ENCODE measurements around the gene NAP1L3.

The NAP1L3 gene

DNA sequence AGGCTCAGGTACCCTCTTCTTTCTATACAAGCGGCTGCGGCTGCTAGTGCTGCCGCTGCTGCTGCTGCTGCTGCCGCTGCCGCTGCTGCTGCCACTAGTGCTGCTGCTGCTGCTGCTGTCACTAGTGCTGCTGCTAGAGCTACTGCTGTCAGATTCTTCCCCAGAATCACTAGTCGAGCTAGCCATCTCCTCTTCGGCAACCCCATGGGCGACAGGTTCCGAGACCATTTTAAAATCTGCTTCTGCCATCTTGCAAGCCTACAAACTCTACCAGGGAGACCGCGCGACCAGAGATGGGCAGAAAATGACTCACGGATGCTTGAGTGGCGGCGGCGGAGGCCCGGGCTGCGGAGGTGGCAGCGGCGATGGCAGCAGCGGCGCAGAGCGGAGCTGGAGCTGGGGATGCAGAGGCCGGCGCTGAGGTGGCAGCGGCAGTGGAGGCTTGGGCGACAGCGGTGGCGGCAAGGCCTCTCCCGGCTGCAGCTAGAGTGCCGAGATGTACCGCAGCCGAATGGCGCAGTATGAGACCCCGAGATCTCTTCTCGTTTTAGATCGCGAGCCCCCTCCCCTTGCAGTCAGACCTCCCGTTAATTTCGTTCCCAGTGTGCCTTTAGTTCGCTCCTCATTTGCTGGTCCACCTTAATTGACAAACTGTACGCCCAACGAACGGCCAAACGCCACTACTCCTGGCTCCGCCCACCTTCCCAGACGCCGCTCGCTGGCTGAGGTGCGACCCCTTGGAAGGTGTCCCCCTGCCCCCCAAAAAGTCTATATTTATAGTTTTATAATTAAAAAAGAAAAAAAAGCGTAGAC lies at the start of gene NAP1L3:
NAP1L3 (minus strand) TSS at position 523 of the 813 bp plus-strand sequence; CDS start at position 249, 274 bp downstream.
- H3K27ac ChIP-seq = peak within 1 kb of the TSS in 11 of 21 experiments; percentile 6 to 76 (median 49)
- peak within 1 kb of the TSS; percentile 25 to 55 (median 35) for H3K4me3 ChIP-seq

- H3K4me3 ChIP-seq = no peak overlapping the region
- no peak overlapping the region for H3K27ac ChIP-seq
These were observed 37.7 kb upstream of the NAP1L3 start for GRCh38 chrX:93711076-93711475.

DNA sequence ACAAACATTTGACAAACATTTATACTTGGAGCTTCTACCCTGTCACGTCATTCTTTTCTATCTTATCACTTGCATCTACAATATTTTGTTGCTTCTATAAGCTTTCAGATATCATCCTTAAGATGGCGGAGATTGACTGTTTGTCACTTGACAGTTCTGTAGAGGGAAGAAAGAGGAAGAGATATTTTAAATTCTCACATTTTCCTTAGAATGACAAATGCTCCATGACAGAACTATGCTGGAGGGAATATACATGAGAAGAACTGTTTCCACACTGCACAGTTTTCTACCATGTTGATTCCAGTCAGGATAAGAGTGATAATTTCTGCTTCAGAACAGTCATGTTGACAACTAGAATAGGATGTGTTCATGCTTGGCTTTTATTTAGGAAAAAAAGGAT lies 30.3 kb upstream of the NAP1L3 start:
- Histone ChIP-seq H3K4me3 (no peak overlapping the region), H3K27ac (no peak overlapping the region)

DNA sequence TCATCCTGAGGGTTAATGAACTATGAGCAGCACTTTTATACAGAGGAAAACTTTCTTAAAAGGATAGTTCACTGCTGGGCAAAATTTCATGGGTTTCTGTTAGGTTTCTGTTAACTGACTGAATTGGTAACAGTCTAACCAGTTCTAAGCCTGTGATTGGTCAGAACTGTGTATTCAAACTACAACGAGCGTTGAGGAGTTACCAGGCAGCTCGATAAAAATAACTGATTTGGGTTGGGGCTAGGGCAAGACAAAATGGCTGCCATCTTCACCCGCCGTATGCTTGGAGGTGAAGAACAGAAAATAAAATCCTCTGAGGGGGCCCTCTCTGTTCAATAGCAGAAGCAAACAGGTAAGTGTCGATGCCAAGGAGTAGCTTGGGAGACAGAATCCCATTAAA lies 22.6 kb upstream of the NAP1L3 start:
- H3K4me3 ChIP-seq = no peak overlapping the region
- H3K27ac ChIP-seq = no peak overlapping the region

GRCh38 chrX:93673869-93674271 lies 492 bp upstream of the NAP1L3 start, which contains the start of gene FAM133A:
Gene FAM133A (plus strand): TSS chrX:93674206. CDS start chrX:93709420, 35,214 bp downstream.
- H3K4me3 ChIP-seq = peak within 1 kb of the TSS; percentile 25 to 55 (median 35)
- peak within 1 kb of the TSS in 11 of 21 experiments; percentile 6 to 76 (median 49) for H3K27ac ChIP-seq

GRCh38 chrX:93660575-93660974 lies 12.8 kb downstream of the NAP1L3 start:
- no peak overlapping the region for H3K27ac ChIP-seq
- H3K4me3 ChIP-seq = no peak overlapping the region

- Histone ChIP-seq H3K4me3 (no peak overlapping the region), H3K27ac (no peak overlapping the region)
These were observed 24.0 kb downstream of the NAP1L3 start for GRCh38 chrX:93649381-93649780.

DNA sequence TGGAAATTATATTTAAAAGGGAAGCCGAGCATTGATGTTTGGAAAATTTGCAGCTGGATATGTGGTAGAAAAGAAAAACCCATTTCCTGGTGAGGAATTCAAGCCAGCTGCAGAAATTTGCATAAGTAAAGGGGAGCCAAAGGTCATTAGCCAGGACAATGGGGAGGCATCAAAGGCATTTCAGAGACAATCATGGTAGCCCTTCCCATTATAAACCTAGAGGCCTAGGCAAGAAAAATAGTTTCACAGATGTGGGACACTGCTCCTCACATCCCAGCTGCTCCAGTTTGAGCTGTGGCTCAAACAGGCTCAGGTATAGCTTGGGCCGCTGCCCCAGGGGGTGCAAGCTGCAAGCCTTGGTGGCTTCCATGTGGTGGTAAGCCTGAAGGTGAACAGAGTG lies 35.8 kb downstream of the NAP1L3 start:
- H3K27ac ChIP-seq = no peak overlapping the region
- H3K4me3 ChIP-seq = no peak overlapping the region
